RKO (cell line): Measurements from ENCODE around the gene NOS1AP.
A peak's percentile ranks its signal among the peaks of the same experiment; 100 is the strongest.
"Not testable (repeated sequence)": the region's sequence is repeated elsewhere in the genome, so short reads cannot be mapped to it uniquely, and the experiment has no call there.

Experiments used
- DNase-seq: peaks from one replicate; pipeline ENCODE4 v3.0.0-alpha.2; 2016; ENCODE audit warnings: low spot score

NOS1AP gene

GRCh38 chr1:162069334-162070093 is at the start of gene NOS1AP:
NOS1AP (plus strand) TSS chr1:162069691; CDS start chr1:162070178, 487 bp downstream.
- DNase-seq = peak; percentile 76

GRCh38 chr1:162020150-162020549 is 49.3 kb upstream of the NOS1AP start:
- no peak for DNase-seq

- DNase-seq = no peak
These were observed 48.4 kb upstream of the NOS1AP start for GRCh38 chr1:162021124-162021523.

- DNase-seq = no peak
These were observed 46.9 kb upstream of the NOS1AP start for GRCh38 chr1:162022626-162023025.

GRCh38 chr1:162023181-162023546 is 46.3 kb upstream of the NOS1AP start:
- no peak for DNase-seq

- DNase-seq = peak; percentile 88
These were observed 45.7 kb upstream of the NOS1AP start, which contains the start of gene OLFML2B for GRCh38 chr1:162023547-162024501. OLFML2B (minus strand) TSS chr1:162023869; CDS start chr1:162023430, 439 bp downstream.

GRCh38 chr1:162025541-162025940 is 44.0 kb upstream of the NOS1AP start:
- no peak for DNase-seq

- DNase-seq = no peak
These were observed 42.6 kb upstream of the NOS1AP start for GRCh38 chr1:162026881-162027280.

- no peak for DNase-seq
These were observed 40.8 kb upstream of the NOS1AP start for GRCh38 chr1:162028726-162029125.

GRCh38 chr1:162029157-162029556 is 40.3 kb upstream of the NOS1AP start:
- DNase-seq = no peak

GRCh38 chr1:162030759-162031280 is 38.7 kb upstream of the NOS1AP start:
- no peak for DNase-seq

- no peak for DNase-seq
These were observed 36.1 kb upstream of the NOS1AP start for GRCh38 chr1:162033428-162033827.

- DNase-seq = no peak
These were observed 34.2 kb upstream of the NOS1AP start for GRCh38 chr1:162035241-162035640.

- no peak for DNase-seq
These were observed 33.3 kb upstream of the NOS1AP start for GRCh38 chr1:162036163-162036562.

GRCh38 chr1:162038624-162039023 is 30.9 kb upstream of the NOS1AP start:
- DNase-seq = no peak

- DNase-seq = no peak
These were observed 29.5 kb upstream of the NOS1AP start for GRCh38 chr1:162040001-162040400.

GRCh38 chr1:162040657-162041056 is 28.8 kb upstream of the NOS1AP start:
- no peak for DNase-seq

GRCh38 chr1:162042361-162042760 is 27.1 kb upstream of the NOS1AP start:
- DNase-seq = no peak

GRCh38 chr1:162046921-162047320 is 22.6 kb upstream of the NOS1AP start:
- DNase-seq = no peak

- not testable (repeated sequence) for DNase-seq
These were observed 15.5 kb upstream of the NOS1AP start for GRCh38 chr1:162053949-162054348.

GRCh38 chr1:162055062-162055461 is 14.4 kb upstream of the NOS1AP start:
- DNase-seq = peak; percentile 71

GRCh38 chr1:162056043-162056442 is 13.4 kb upstream of the NOS1AP start:
- DNase-seq = peak; percentile 74

GRCh38 chr1:162056579-162056978 is 12.9 kb upstream of the NOS1AP start:
- no peak for DNase-seq
